ENCODE results near the gene CEP57.

DNA sequence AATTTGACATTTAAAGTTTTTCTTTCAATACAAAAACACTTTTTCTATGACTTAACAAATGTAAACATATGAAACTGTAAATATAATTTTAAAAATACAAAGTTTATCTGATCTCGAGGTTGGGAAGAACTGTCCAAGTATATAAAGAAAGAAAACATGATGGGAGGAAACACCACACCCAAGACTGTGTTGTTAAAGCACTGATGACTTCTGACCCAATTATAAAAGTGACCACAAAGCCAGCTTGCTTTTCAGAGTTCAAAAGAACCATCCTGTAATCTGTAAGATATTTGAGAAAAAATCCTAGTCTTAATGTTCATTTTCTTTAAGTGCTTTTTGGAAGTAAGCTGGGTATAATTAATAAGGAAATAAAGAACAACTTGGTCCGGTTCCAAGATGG, 15.6 kb downstream of the CEP57 start:
- TF ChIP-seq, protein P1, sequence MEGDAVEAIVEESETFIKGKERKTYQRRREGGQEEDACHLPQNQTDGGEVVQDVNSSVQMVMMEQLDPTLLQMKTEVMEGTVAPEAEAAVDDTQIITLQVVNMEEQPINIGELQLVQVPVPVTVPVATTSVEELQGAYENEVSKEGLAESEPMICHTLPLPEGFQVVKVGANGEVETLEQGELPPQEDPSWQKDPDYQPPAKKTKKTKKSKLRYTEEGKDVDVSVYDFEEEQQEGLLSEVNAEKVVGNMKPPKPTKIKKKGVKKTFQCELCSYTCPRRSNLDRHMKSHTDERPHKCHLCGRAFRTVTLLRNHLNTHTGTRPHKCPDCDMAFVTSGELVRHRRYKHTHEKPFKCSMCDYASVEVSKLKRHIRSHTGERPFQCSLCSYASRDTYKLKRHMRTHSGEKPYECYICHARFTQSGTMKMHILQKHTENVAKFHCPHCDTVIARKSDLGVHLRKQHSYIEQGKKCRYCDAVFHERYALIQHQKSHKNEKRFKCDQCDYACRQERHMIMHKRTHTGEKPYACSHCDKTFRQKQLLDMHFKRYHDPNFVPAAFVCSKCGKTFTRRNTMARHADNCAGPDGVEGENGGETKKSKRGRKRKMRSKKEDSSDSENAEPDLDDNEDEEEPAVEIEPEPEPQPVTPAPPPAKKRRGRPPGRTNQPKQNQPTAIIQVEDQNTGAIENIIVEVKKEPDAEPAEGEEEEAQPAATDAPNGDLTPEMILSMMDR (IDR thresholded peaks at IDR 0.05; ENCODE audit: low read depth, low read length), result no peak
- no peak for TF ChIP-seq EZH2phosphoT487 (IDR thresholded peaks at IDR 0.05; ENCODE audit: low read depth)

All from OCI-LY3 (cell line).